ENCODE measurements around the gene SDSL. TPM values are rescaled to one million over a fixed set of nuclear protein-coding genes. Genes with fewer than 3 reads are reported as not detected.

SDSL gene
- total RNA-seq, 1 donor from 2014 or later: 0.52 TPM

- H3K9me3 ChIP-seq (ENCODE audit: control insufficient read depth in 3 of 3, low read length in 3 of 3): peaks cover 0 to 2% (median 0%) of the 10 kb centered on the region in 3 donors
- no peak overlapping the region for H3K4me3 ChIP-seq (ENCODE audit: low read length in 3 of 3)
- H3K36me3 ChIP-seq (ENCODE audit: control insufficient read depth in 3 of 3, insufficient read depth in 3 of 3, low read length in 3 of 3): no peaks in the 10 kb centered on the region
- H3K4me1 ChIP-seq (ENCODE audit: control insufficient read depth in 3 of 3, insufficient read depth in 3 of 3, low read length in 3 of 3): no peaks in the 10 kb centered on the region
- H3K9ac ChIP-seq (ENCODE audit: low read depth in 1 of 3, low read length in 3 of 3): no peak overlapping the region
- H3K27ac ChIP-seq (ENCODE audit: low read depth, low read length): no peak overlapping the region
- peaks cover 5 to 17% (median 9%) of the 10 kb centered on the region in 3 donors for H3K27me3 ChIP-seq (ENCODE audit: control insufficient read depth in 3 of 3, insufficient read depth in 3 of 3, low read length in 3 of 3)
Observed at GRCh38 chr12:113435367-113435766, 13.2 kb downstream of the SDSL start.

DNA sequence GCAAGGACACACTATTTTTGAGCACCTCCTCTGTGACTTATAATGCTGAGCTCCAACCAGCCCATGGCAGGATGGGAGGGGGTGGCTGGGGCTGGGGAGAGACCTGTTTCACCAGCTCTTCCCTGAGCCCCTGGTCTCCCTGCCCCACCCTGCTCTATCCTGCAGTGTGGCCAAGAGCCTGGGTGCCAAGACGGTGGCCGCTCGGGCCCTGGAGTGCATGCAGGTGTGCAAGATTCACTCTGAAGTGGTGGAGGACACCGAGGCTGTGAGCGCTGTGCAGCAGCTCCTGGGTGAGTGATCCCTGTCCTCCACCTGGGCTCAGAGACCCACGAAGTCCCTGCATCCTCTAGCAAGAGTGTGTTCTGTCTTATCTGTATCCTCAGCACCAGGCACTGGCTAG lies 14.4 kb downstream of the SDSL start:
- no peaks in the 10 kb centered on the region for H3K36me3 ChIP-seq (ENCODE audit: control insufficient read depth in 3 of 3, insufficient read depth in 3 of 3, low read length in 3 of 3)
- no peak overlapping the region for H3K4me3 ChIP-seq (ENCODE audit: low read length in 3 of 3)
- H3K9ac ChIP-seq (ENCODE audit: low read depth in 1 of 3, low read length in 3 of 3): no peak overlapping the region
- H3K27ac ChIP-seq (ENCODE audit: low read depth, low read length): no peak overlapping the region
- peaks cover 11 to 20% (median 17%) of the 10 kb centered on the region in 3 donors for H3K27me3 ChIP-seq (ENCODE audit: control insufficient read depth in 3 of 3, insufficient read depth in 3 of 3, low read length in 3 of 3)
- H3K4me1 ChIP-seq (ENCODE audit: control insufficient read depth in 3 of 3, insufficient read depth in 3 of 3, low read length in 3 of 3): no peaks in the 10 kb centered on the region
- H3K9me3 ChIP-seq (ENCODE audit: control insufficient read depth in 3 of 3, low read length in 3 of 3): no peaks in the 10 kb centered on the region

DNA sequence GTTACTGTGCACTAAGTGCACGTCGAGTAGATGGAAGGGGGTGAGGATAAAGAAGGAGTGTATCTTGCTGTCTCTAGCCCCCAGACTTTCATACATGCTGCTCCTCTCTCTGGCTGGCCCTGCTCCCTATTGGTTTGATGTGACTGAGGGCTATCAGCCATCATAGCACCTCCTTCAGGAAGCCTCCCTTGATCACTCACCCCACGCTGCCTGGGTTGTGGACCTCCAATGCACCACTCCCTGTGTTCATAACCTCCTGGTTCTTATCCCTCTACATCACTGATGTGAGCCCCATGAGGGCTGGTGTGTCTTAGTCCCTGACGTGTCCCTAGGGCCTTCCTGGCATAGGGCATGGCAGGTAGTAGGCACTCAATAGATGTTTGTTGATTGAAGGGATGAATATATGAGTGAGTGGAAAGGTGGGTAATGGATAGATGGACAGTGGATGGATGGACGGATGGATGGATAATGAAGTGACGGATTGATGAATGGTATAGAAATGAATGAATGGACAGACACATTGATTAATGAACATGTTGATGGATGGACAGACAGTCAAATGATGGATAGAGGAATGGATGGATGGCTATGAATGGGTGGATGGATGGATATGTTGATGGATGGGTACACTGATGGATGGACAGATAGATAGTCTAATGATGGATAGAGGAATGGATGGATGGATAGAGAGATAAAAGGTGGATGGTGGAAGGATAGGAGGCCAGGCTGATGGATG lies 15.0 kb downstream of the SDSL start:
- Histone ChIP-seq H3K9ac (ENCODE audit: low read depth in 1 of 3, low read length in 3 of 3) (no peak overlapping the region), H3K27ac (ENCODE audit: low read depth, low read length) (no peak overlapping the region), H3K4me1 (ENCODE audit: control insufficient read depth in 3 of 3, insufficient read depth in 3 of 3, low read length in 3 of 3) (no peaks in the 10 kb centered on the region), H3K36me3 (ENCODE audit: control insufficient read depth in 3 of 3, insufficient read depth in 3 of 3, low read length in 3 of 3) (no peaks in the 10 kb centered on the region), H3K9me3 (ENCODE audit: control insufficient read depth in 3 of 3, low read length in 3 of 3) (no peaks in the 10 kb centered on the region), H3K4me3 (ENCODE audit: low read length in 3 of 3) (no peak overlapping the region), H3K27me3 (ENCODE audit: control insufficient read depth in 3 of 3, insufficient read depth in 3 of 3, low read length in 3 of 3) (peaks cover 11 to 22% (median 17%) of the 10 kb centered on the region in 3 donors)

DNA sequence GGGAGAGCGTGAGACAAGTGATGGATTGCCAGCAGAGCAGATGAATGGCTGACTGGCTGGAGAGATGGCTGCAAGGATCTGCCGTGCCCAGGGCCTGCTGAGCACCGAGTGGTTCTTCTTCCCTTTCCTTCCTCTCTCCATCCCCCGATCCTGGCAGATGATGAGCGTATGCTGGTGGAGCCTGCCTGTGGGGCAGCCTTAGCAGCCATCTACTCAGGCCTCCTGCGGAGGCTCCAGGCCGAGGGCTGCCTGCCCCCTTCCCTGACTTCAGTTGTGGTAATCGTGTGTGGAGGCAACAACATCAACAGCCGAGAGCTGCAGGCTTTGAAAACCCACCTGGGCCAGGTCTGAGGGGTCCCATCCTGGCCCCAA lies 15.5 kb downstream of the SDSL start:
- Histone ChIP-seq H3K36me3 (ENCODE audit: control insufficient read depth in 3 of 3, insufficient read depth in 3 of 3, low read length in 3 of 3) (no peaks in the 10 kb centered on the region), H3K4me1 (ENCODE audit: control insufficient read depth in 3 of 3, insufficient read depth in 3 of 3, low read length in 3 of 3) (no peaks in the 10 kb centered on the region), H3K4me3 (ENCODE audit: low read length in 3 of 3) (no peak overlapping the region), H3K9me3 (ENCODE audit: control insufficient read depth in 3 of 3, low read length in 3 of 3) (no peaks in the 10 kb centered on the region), H3K9ac (ENCODE audit: low read depth in 1 of 3, low read length in 3 of 3) (no peak overlapping the region), H3K27ac (ENCODE audit: low read depth, low read length) (no peak overlapping the region), H3K27me3 (ENCODE audit: control insufficient read depth in 3 of 3, insufficient read depth in 3 of 3, low read length in 3 of 3) (peaks cover 11 to 22% (median 17%) of the 10 kb centered on the region in 3 donors)

DNA sequence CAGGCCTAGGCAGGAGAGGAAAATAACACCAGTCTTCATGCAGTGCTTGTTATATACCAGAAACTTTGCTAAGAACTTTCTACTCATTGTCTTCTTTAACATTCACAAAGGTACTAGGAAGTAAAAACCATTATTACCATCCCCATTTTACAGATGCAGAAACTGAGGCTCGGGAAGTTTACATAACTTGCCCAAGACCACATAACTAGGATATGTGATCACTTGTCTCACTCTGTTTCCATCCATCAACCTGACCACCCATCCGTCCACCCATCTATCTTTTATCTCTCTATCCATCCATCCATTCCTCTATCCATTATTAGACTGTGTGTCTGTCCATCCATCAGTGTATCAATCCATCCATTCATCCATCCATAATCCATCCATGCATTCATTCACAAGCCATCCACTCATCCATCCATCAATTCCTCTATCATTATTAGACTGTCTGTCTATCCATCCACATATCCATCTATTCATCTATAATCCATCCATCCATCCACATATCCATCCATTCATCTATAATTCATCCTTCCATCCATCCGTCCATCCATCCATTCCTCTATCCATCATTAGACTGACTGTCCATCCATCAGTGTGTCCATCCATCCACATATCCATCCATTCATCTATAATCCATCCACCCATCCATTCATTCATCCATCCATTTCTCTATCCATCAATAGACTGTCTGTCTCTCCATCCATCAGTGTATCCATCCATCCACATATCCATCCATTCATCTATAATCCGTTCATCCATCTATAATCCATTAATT lies 16.5 kb downstream of the SDSL start:
- no peak overlapping the region for H3K27ac ChIP-seq (ENCODE audit: low read depth, low read length)
- peaks cover 11 to 24% (median 22%) of the 10 kb centered on the region in 3 donors for H3K27me3 ChIP-seq (ENCODE audit: control insufficient read depth in 3 of 3, insufficient read depth in 3 of 3, low read length in 3 of 3)
- H3K36me3 ChIP-seq (ENCODE audit: control insufficient read depth in 3 of 3, insufficient read depth in 3 of 3, low read length in 3 of 3): no peaks in the 10 kb centered on the region
- H3K9me3 ChIP-seq (ENCODE audit: control insufficient read depth in 3 of 3, low read length in 3 of 3): no peaks in the 10 kb centered on the region
- H3K4me1 ChIP-seq (ENCODE audit: control insufficient read depth in 3 of 3, insufficient read depth in 3 of 3, low read length in 3 of 3): no peaks in the 10 kb centered on the region
- no peak overlapping the region for H3K9ac ChIP-seq (ENCODE audit: low read depth in 1 of 3, low read length in 3 of 3)
- no peak overlapping the region for H3K4me3 ChIP-seq (ENCODE audit: low read length in 3 of 3)

GRCh38 chr12:113439301-113439597 lies 17.1 kb downstream of the SDSL start:
- H3K9me3 ChIP-seq (ENCODE audit: control insufficient read depth in 3 of 3, low read length in 3 of 3): no peaks in the 10 kb centered on the region
- no peak overlapping the region for H3K27ac ChIP-seq (ENCODE audit: low read depth, low read length)
- no peaks in the 10 kb centered on the region for H3K36me3 ChIP-seq (ENCODE audit: control insufficient read depth in 3 of 3, insufficient read depth in 3 of 3, low read length in 3 of 3)
- H3K4me1 ChIP-seq (ENCODE audit: control insufficient read depth in 3 of 3, insufficient read depth in 3 of 3, low read length in 3 of 3): no peaks in the 10 kb centered on the region
- H3K27me3 ChIP-seq (ENCODE audit: control insufficient read depth in 3 of 3, insufficient read depth in 3 of 3, low read length in 3 of 3): peaks cover 11 to 25% (median 24%) of the 10 kb centered on the region in 3 donors
- H3K4me3 ChIP-seq (ENCODE audit: low read length in 3 of 3): no peak overlapping the region
- H3K9ac ChIP-seq (ENCODE audit: low read depth in 1 of 3, low read length in 3 of 3): no peak overlapping the region

DNA sequence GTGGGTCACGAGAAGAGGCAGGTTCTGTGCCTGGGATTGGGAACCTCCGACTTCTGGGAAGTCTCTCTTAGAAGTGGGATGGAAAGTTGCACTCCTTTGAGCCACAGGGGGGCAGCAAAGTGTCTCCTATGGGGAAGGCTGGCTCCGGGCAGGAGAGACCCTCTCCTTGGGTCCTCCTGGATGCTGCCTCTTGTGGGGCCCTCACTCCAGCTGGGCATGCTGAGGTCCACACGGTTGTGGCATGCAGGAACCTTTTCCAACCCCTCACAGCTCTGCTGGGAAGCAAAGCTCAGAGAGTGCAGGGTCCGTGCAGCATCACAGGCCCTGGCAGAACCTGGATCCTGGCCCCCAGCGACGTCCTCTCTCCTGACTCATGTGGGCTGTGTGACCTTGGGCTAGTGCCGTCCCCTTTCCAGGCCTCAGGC lies 17.4 kb downstream of the SDSL start:
- no peaks in the 10 kb centered on the region for H3K9me3 ChIP-seq (ENCODE audit: control insufficient read depth in 3 of 3, low read length in 3 of 3)
- no peaks in the 10 kb centered on the region for H3K36me3 ChIP-seq (ENCODE audit: control insufficient read depth in 3 of 3, insufficient read depth in 3 of 3, low read length in 3 of 3)
- H3K9ac ChIP-seq (ENCODE audit: low read depth in 1 of 3, low read length in 3 of 3): no peak overlapping the region
- H3K27me3 ChIP-seq (ENCODE audit: control insufficient read depth in 3 of 3, insufficient read depth in 3 of 3, low read length in 3 of 3): peaks cover 11 to 26% (median 25%) of the 10 kb centered on the region in 3 donors
- H3K27ac ChIP-seq (ENCODE audit: low read depth, low read length): no peak overlapping the region
- no peaks in the 10 kb centered on the region for H3K4me1 ChIP-seq (ENCODE audit: control insufficient read depth in 3 of 3, insufficient read depth in 3 of 3, low read length in 3 of 3)
- H3K4me3 ChIP-seq (ENCODE audit: low read length in 3 of 3): no peak overlapping the region

GRCh38 chr12:113440336-113440735 lies 18.2 kb downstream of the SDSL start:
- Histone ChIP-seq H3K27ac (ENCODE audit: low read depth, low read length) (no peak overlapping the region), H3K9ac (ENCODE audit: low read depth in 1 of 3, low read length in 3 of 3) (no peak overlapping the region), H3K27me3 (ENCODE audit: control insufficient read depth in 3 of 3, insufficient read depth in 3 of 3, low read length in 3 of 3) (peaks cover 16 to 30% (median 25%) of the 10 kb centered on the region in 3 donors), H3K36me3 (ENCODE audit: control insufficient read depth in 3 of 3, insufficient read depth in 3 of 3, low read length in 3 of 3) (no peaks in the 10 kb centered on the region), H3K9me3 (ENCODE audit: control insufficient read depth in 3 of 3, low read length in 3 of 3) (no peaks in the 10 kb centered on the region), H3K4me3 (ENCODE audit: low read length in 3 of 3) (no peak overlapping the region), H3K4me1 (ENCODE audit: control insufficient read depth in 3 of 3, insufficient read depth in 3 of 3, low read length in 3 of 3) (no peaks in the 10 kb centered on the region)

DNA sequence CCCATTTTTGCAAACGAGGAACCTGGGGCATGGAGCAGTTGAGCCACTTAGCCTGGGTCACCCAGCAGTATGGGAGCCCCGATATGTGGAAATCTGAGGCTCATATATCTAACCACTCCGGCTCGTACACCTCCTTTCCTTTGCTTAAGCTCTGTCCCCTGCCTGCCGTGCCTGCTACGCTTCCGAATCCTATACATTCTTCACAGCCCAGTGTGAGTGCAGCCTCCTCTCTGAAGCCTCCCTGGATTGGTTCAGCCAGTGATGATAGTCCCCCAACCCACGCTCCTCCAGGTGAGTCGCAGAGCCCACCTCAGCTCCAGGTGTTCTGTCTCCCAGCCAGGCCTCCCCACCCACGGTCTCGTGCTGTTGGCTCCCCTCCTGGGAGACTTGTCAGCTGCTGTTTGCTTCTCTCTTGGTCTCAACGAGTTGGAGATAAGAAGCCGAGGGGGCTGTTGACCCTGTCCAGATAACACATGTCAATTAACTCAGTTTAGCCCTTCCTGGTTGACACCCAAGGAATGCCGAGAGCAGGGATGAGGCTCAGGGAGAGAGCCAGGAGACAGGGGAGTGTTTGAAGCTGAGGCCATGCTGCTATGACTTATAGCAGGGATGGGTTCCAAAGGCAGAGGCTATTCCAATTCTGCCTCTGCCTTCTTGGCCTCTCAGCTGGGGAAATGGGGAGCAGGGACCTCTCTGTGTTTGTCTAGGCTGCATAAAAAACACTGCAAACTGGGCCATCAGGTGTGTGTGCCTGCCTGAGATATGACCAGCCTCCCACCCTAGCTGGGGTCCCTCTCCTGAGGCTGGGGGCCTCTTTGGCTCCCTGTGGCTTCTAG lies 19.0 kb downstream of the SDSL start:
- H3K4me3 ChIP-seq (ENCODE audit: low read length in 3 of 3): no peak overlapping the region
- no peak overlapping the region for H3K27ac ChIP-seq (ENCODE audit: low read depth, low read length)
- no peaks in the 10 kb centered on the region for H3K4me1 ChIP-seq (ENCODE audit: control insufficient read depth in 3 of 3, insufficient read depth in 3 of 3, low read length in 3 of 3)
- H3K9ac ChIP-seq (ENCODE audit: low read depth in 1 of 3, low read length in 3 of 3): no peak overlapping the region
- no peaks in the 10 kb centered on the region for H3K36me3 ChIP-seq (ENCODE audit: control insufficient read depth in 3 of 3, insufficient read depth in 3 of 3, low read length in 3 of 3)
- H3K27me3 ChIP-seq (ENCODE audit: control insufficient read depth in 3 of 3, insufficient read depth in 3 of 3, low read length in 3 of 3): peaks cover 18 to 30% (median 29%) of the 10 kb centered on the region in 3 donors
- peaks cover 0 to 4% (median 0%) of the 10 kb centered on the region in 3 donors for H3K9me3 ChIP-seq (ENCODE audit: control insufficient read depth in 3 of 3, low read length in 3 of 3)

Data from skeletal muscle tissue (tissue), 4 donors.